Ovary (tissue), 9 donors: ENCODE data around the gene SNAPC3. TPM values are rescaled to one million over a fixed set of nuclear protein-coding genes. Genes with fewer than 3 reads are reported as not detected.

ENCODE experiments used
- DNase-seq, 5 donors: peaks; one replicate each; pipeline ENCODE4 v3.0.0-alpha.2; 2019 to 2020
- H3K27ac ChIP-seq, 2 donors: fragments of 200-600 bp; one replicate each; pipeline versions ENCODE4 v1.5.1 to v1.8.0; 2019 to 2022
- H3K27me3 ChIP-seq: fragments of 200-600 bp; one replicate; pipeline ENCODE4 v1.8.0; 2022
- H3K36me3 ChIP-seq: fragments of 200-600 bp; sonication (generic); one replicate; pipeline ENCODE4 v1.5.1; 2019
- H3K4me1 ChIP-seq: one replicate; pipeline ENCODE4 v1.8.1; 2013; ENCODE audit warnings: mild to moderate bottlenecking, moderate library complexity; ENCODE audit not compliant: insufficient read depth
- H3K4me3 ChIP-seq: fragments of 200-600 bp; sonication (generic); one replicate; pipeline ENCODE4 v1.5.1; 2017
- H3K9me3 ChIP-seq, 2 donors: fragments of 200-600 bp in 1 of 2; sonication (generic) in 1 of 2; one replicate each; pipeline versions ENCODE4 v1.5.1 to v1.8.1; 2013 to 2019; ENCODE audit warnings: mild to moderate bottlenecking in 1 of 2, moderate library complexity in 1 of 2
- CTCF ChIP-seq, 3 donors: fragments of 450-650 bp in 2 of 3; fragments of 200-600 bp in 1 of 3; IDR thresholded peaks; one replicate each; pipeline versions ENCODE4 v1.5.1 to v1.8.0; 2016 to 2022; ENCODE audit warnings: antibody characterized with exemption in 3 of 3, mild to moderate bottlenecking in 1 of 3
- EP300 ChIP-seq: sonication (generic); formaldehyde crosslinking; IDR thresholded peaks from one replicate; pipeline ENCODE4 v1.6.1; 2017; ENCODE audit warnings: antibody characterized with exemption
- POLR2A ChIP-seq: fragments of 450-650 bp; IDR thresholded peaks from one replicate; pipeline ENCODE4 v1.6.1; 2017; ENCODE audit warnings: antibody characterized with exemption, mild to moderate bottlenecking, moderate library complexity
- WGBS, 3 donors: extraction: QIAGEN DNeasy Blood & Tissue Kit in 1 of 3; methylation state at CpG; one replicate each; pipeline versions ENCODE4 v1.1.5 to v1.1.7; 2013 to 2017; 5-methylcytosine and 5-hydroxymethylcytosine counted together
- intact Hi-C, 4 donors: fragments of 100-400 bp; cut with DNase I; formaldehyde crosslinking; loops; one replicate each; pipeline versions ENCODE4 v1.11.0 to v1.15.1; 2022 to 2023
- polyA plus RNA-seq, 2 donors: library from polyadenylated mRNA; stranded (reverse); fragments of 200-250 nt in 1 of 2; fragments of 350-450 nt in 1 of 2; fragmentation: Illumina TruSeq in 1 of 2; extraction: RNeasy Lipid Tissue Mini Kit (QIAGEN cat#74804) in 1 of 2; gene quantifications; one replicate each; pipeline ENCODE4 v1.2.3, GENCODE V29; 2013 to 2014
- total RNA-seq, 7 donors: library from RNA; depleted of rRNA in 2 of 7; stranded (reverse); fragments of >200 nt in 2 of 7; fragmentation: NEBNext Ultra II Directional in 3 of 7; extraction: Animal tissue kit (Norgen Biotek cat#: 25700) in 3 of 7; gene quantifications; one replicate each; pipeline versions ENCODE4 v1.1.0 to v1.2.4, GENCODE V29; 2016 to 2023
- donor health status: DM: no; HTN: no; CAD: no; lungs with moderate emphysema.
- donor health status: DM: no; HTN: no; CAD: no.
- donor health status: Bipolar disorder and iron deficiency.
- donor health status: DM: yes; HTN: yes; CAD: no.
- donor health status: DM: no; HTN: no; CAD: no.
- donor health status: DM: yes; HTN: yes; CAD: no.

Gene SNAPC3
- total and polyA plus RNA-seq, 9 donors = 15.8 to 32.3 (median 26.2) TPM

GRCh38 chr9:15400281-15400941 is 22.3 kb upstream of the SNAPC3 start:
- H3K36me3 ChIP-seq = no peaks in the 10 kb centered on the region
- intact Hi-C loops = no loop called here
- no peaks in the 10 kb centered on the region for H3K4me1 ChIP-seq
- no peaks in the 10 kb centered on the region for H3K27me3 ChIP-seq
- WGBS, 3 donors = 31 to 37% (median 32%) methylated on average over 5 of the region's 5 CpGs
- no peaks in the 10 kb centered on the region for H3K9me3 ChIP-seq
- TF ChIP-seq POLR2A = no peak
- TF ChIP-seq CTCF (IDR thresholded peaks at IDR 0.05) = no peak
- TF ChIP-seq EP300 = no peak
- H3K4me3 ChIP-seq = no peak overlapping the region
- H3K27ac ChIP-seq = no peak overlapping the region
- no peak for DNase-seq

- no peak for TF ChIP-seq CTCF (IDR thresholded peaks at IDR 0.05)
- TF ChIP-seq EP300 = no peak
- no peak for TF ChIP-seq POLR2A
- H3K4me3 ChIP-seq = no peak overlapping the region
- 41 to 54% (median 46%) methylated on average over 8 of the region's 8 CpGs for WGBS, 3 donors
- intact Hi-C loops = no loop called here
- DNase-seq = no peak
- no peaks in the 10 kb centered on the region for H3K9me3 ChIP-seq
- no peaks in the 10 kb centered on the region for H3K4me1 ChIP-seq
- no peaks in the 10 kb centered on the region for H3K36me3 ChIP-seq
- no peaks in the 10 kb centered on the region for H3K27me3 ChIP-seq
- no peak overlapping the region for H3K27ac ChIP-seq
Measured at GRCh38 chr9:15401266-15401665, 21.4 kb upstream of the SNAPC3 start.

GRCh38 chr9:15403155-15403554 is 19.5 kb upstream of the SNAPC3 start:
- DNase-seq = no peak
- WGBS, 3 donors = 81 to 83% (median 82%) methylated on average over 4 of the region's 4 CpGs
- Histone ChIP-seq H3K4me1 (no peaks in the 10 kb centered on the region), H3K9me3 (no peaks in the 10 kb centered on the region), H3K4me3 (no peak overlapping the region), H3K27ac (no peak overlapping the region), H3K36me3 (no peaks in the 10 kb centered on the region), H3K27me3 (no peaks in the 10 kb centered on the region)
- intact Hi-C loops = no loop called here
- TF ChIP-seq EP300 (no peak), POLR2A (no peak), CTCF (IDR thresholded peaks at IDR 0.05) (no peak)

- WGBS, 3 donors = 80 to 88% (median 88%) methylated on average over 1 of the region's 1 CpG
- no peak for DNase-seq
- no peaks in the 10 kb centered on the region for H3K9me3 ChIP-seq
- no peaks in the 10 kb centered on the region for H3K27me3 ChIP-seq
- H3K4me1 ChIP-seq = no peaks in the 10 kb centered on the region
- no peak overlapping the region for H3K27ac ChIP-seq
- intact Hi-C loops = no loop called here
- TF ChIP-seq EP300 (no peak), POLR2A (no peak), CTCF (IDR thresholded peaks at IDR 0.05) (no peak)
- H3K4me3 ChIP-seq = no peak overlapping the region
- no peaks in the 10 kb centered on the region for H3K36me3 ChIP-seq
Measured at GRCh38 chr9:15404171-15404570, 18.5 kb upstream of the SNAPC3 start.
